C4-2B (cell line): ENCODE results near the gene UNKL.
A peak's percentile ranks its signal among the peaks of the same experiment; 100 is the strongest.

Experiments used
- H3K27ac ChIP-seq: fragments of 450-650 bp; 2 replicates; pipeline ENCODE4 v1.5.1; 2017
- CTCF ChIP-seq: fragments of 450-650 bp; conservative IDR thresholded peaks from 2 replicates; pipeline ENCODE4 v1.5.1; 2017; ENCODE audit warnings: mild to moderate bottlenecking
- ZFX ChIP-seq: fragments of 450-650 bp; IDR thresholded peaks from 2 replicates; pipeline ENCODE4 v1.6.1; 2017

The UNKL gene

DNA sequence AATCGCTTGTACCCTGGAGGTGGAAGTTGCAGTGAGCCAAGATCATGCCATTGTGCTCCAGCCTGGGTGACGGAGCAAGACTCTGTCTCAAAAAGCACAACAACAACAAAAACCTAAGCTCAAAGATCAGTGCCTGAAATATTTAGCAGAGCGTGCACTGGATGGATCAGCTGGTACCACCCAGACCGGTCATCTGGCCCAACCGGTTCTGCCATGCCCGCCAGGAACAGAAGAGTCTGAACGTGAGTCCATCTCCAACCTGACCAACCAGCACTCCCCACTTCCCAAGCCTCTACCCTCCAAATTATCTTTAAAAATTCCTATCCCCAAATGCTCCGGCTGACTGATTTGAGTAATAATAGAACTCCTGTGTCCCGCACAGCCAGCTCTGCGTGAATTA lies 7.6 kb upstream of the UNKL start:
- TF ChIP-seq CTCF (no peak), ZFX (no peak)
- peak overlapping the region; percentile 93 for H3K27ac ChIP-seq

DNA sequence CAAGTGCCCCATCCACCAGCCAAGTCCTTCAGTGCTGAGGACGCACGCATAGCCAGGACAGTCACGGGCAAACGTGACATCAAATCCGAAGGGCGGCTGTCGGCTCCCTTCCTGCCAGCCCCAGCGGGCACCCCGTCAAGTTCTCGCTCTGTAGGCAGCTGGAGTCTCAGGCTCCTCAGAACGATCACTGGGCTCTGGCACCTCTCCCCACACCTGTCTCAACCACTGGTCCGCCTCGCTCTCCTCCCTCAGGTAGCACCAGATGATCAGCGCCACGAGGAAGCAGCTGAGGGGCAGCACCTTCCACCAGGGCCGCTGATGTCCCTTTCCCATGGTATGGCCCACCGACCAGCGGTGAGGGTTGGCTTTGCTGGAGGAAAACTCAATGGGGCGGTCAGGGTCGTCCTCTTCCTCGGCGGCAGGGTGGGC lies 5.6 kb upstream of the UNKL start:
- TF ChIP-seq CTCF = no peak
- TF ChIP-seq ZFX = no peak
- H3K27ac ChIP-seq = peak overlapping the region; percentile 93

GRCh38 chr16:1416521-1416941 lies 2.0 kb upstream of the UNKL start:
- no peak overlapping the region for H3K27ac ChIP-seq
- no peak for TF ChIP-seq CTCF
- TF ChIP-seq ZFX = no peak

GRCh38 chr16:1413684-1414531 lies 596 bp downstream of the UNKL start:
- TF ChIP-seq ZFX = no peak
- TF ChIP-seq CTCF = peak; percentile 87
- peak overlapping the region; percentile 76 for H3K27ac ChIP-seq

DNA sequence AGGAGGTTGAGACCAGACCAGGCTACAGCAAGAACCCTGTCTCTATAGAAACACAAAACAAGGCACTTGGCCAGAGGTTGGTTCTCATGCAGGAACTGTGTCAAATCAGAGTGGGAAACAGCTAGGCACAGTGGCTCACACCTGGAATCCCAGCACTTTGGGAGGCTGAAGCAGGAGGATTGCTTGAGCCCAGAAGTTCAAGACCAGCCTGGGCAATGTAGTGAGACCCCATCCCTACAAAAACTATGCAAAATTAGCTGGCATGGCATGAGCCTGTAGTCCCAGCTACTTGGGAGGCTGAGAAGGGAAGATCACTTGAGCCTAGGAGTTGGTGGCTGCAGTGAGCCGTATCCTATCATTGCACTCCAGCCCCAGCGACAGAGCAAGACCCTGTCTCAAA lies 1.7 kb downstream of the UNKL start:
- no peak overlapping the region for H3K27ac ChIP-seq
- TF ChIP-seq ZFX (no peak), CTCF (no peak)

DNA sequence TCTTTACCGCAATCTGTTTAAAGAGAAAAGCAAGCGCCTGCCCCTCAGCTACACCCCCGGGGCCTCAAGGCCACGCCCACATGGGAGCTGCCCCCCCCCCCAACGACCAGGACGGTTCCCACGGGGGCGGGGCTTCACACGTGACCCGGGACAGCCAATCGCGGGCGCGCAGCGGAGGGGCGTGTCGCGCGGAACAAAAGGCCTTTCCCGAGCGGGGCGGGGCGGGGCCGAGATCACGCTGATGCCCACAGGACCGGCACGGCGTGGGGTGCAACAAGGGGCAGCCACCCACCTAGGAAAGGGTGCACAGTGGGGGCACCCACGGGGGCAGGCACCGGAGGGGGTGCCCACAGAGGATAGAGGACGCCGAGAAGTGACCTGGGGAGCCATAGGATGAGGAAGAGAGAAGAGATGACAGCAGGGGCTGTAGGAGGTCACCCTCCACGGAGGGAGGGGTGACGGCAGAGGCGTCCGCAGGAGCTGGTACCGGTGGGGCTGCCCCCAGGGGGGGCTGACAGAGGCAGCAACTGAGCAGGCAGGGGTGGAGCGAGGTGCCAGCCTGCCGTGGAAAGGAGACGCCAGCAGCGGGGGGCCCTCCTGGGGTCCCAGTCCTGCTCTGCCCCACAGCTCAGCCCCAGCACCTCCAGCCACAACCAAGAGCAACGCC lies 6.2 kb downstream of the UNKL start:
- no peak for TF ChIP-seq CTCF
- TF ChIP-seq ZFX = no peak
- H3K27ac ChIP-seq = peak overlapping the region; percentile 58

DNA sequence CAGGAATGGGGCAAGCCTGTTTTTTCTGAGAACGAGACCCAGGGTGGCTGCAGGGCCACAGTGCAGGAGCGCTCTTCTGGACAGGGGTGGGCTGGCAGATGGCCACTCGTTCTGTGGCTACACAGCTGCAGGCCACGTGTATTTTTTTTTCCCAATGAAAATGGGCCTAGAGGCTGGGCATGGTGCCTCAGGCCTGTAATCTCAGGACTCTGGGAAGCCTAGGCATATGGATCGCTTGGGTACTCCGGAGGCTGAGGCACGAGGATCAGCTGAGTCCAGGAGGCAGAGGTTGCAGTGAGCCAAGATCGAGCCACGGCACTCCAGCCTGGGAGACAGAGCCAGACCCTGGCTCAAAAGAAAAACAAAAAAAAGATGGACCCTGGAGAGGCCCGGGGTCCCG lies 6.8 kb downstream of the UNKL start:
- H3K27ac ChIP-seq = peak overlapping the region; percentile 58
- no peak for TF ChIP-seq ZFX
- no peak for TF ChIP-seq CTCF
